ENCODE measurements around the gene ATXN1. TPM values are rescaled to one million over a fixed set of nuclear protein-coding genes. Genes with fewer than 3 reads are reported as not detected.

Gene ATXN1
- total RNA-seq, 1 experiment from 2014 or later: 5.6 TPM

DNA sequence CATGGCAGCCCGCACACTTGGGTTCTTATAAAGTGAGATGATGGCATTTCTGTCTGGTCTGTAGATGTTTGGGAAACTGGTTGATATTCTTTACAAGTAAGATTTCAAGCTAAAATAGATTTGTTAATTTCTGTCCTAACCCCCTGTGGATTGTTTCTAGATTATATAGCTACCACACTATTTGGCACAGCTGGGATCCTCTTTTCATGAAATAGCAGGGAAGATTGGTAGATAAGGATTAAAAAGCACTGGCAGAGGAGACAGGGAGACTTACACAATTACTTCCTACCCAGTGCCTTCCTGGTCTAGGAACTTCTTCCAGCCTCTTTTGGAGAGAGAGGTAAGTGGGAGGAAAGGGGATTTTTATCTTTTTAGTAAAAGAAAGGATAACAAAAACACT is 13.2 kb upstream of the ATXN1 start:
- Histone ChIP-seq H3K23ac (ENCODE audit: insufficient read length, low read depth, low read length) (no peak overlapping the region), H3K56ac (ENCODE audit: insufficient read length, low read depth, low read length) (no peak overlapping the region), H2BK20ac (ENCODE audit: low read depth, low read length, poor library complexity, severe bottlenecking) (no peak overlapping the region), H4K8ac (replicated peaks; ENCODE audit: insufficient read length, low read depth, low read length) (no peak overlapping the region), H4K5ac (ENCODE audit: insufficient read length, low read depth, low read length) (no peak overlapping the region), H2BK15ac (ENCODE audit: low read depth, low read length) (no peak overlapping the region), H2AK5ac (ENCODE audit: insufficient read length, low read length) (no peak overlapping the region), H4K20me1 (ENCODE audit: control insufficient read depth, insufficient read depth, insufficient read length) (no peaks in the 10 kb centered on the region), H3K14ac (ENCODE audit: insufficient read depth, low read length) (no peak overlapping the region), H4K91ac (ENCODE audit: insufficient read length, low read depth, low read length) (no peak overlapping the region), H2AFZ (ENCODE audit: low read length) (no peak overlapping the region), H3K4ac (ENCODE audit: low read depth, low read length) (no peak overlapping the region), H2BK5ac (ENCODE audit: insufficient read length, low read length) (no peak overlapping the region), H3K4me2 (ENCODE audit: insufficient read depth, insufficient read length, low read length) (no peak overlapping the region), H3K9me3 (ENCODE audit: control insufficient read depth, low read depth, low read length) (no peaks in the 10 kb centered on the region), H3K79me1 (ENCODE audit: insufficient read depth, low read depth, low read length, poor library complexity, severe bottlenecking) (no peaks in the 10 kb centered on the region), H3T11ph (ENCODE audit: low read length) (no peak overlapping the region), H3K27me3 (ENCODE audit: insufficient read depth, low read length) (no peaks in the 10 kb centered on the region), H3K18ac (ENCODE audit: insufficient read length, low read depth, low read length) (no peak overlapping the region), H2BK120ac (ENCODE audit: low read depth, low read length, poor library complexity, severe bottlenecking) (no peak overlapping the region), H3K79me2 (ENCODE audit: insufficient read depth, low read length) (no peaks in the 10 kb centered on the region), H2BK12ac (ENCODE audit: insufficient read length, low read depth, low read length) (no peak overlapping the region), H3K9ac (ENCODE audit: extremely low read depth, insufficient read length, low read length) (no peak overlapping the region), H3K27ac (ENCODE audit: insufficient read length, low read depth, low read length) (no peak overlapping the region), H3K23me2 (ENCODE audit: insufficient read length, low read depth, low read length, poor library complexity, severe bottlenecking) (no peaks in the 10 kb centered on the region), H3K4me1 (ENCODE audit: insufficient read depth, low read length) (no peaks in the 10 kb centered on the region)
- Mint-ChIP-seq H3K4me3 (no peak overlapping the region), H3K36me3 (ENCODE audit: insufficient read depth in 1 of 3, low read depth in 3 of 3) (no peaks in the 10 kb centered on the region), H3K27ac (no peak overlapping the region), H3K27me3 (ENCODE audit: low read depth) (no peaks in the 10 kb centered on the region), H3K4me1 (peaks cover 14 to 15% of the 10 kb centered on the region in 2 experiments), H3K9me3 (peaks cover 1 to 3% of the 10 kb centered on the region in 2 experiments; a peak in 2 of 5 replicates)
- DNase-seq: no peak
- TF ChIP-seq, protein P1, sequence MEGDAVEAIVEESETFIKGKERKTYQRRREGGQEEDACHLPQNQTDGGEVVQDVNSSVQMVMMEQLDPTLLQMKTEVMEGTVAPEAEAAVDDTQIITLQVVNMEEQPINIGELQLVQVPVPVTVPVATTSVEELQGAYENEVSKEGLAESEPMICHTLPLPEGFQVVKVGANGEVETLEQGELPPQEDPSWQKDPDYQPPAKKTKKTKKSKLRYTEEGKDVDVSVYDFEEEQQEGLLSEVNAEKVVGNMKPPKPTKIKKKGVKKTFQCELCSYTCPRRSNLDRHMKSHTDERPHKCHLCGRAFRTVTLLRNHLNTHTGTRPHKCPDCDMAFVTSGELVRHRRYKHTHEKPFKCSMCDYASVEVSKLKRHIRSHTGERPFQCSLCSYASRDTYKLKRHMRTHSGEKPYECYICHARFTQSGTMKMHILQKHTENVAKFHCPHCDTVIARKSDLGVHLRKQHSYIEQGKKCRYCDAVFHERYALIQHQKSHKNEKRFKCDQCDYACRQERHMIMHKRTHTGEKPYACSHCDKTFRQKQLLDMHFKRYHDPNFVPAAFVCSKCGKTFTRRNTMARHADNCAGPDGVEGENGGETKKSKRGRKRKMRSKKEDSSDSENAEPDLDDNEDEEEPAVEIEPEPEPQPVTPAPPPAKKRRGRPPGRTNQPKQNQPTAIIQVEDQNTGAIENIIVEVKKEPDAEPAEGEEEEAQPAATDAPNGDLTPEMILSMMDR (conservative IDR thresholded peaks at IDR 0.05): no peak
- WGBS (ENCODE audit: extremely low coverage, insufficient read length, low lambda C conversion rate): no CpG with 5 or more reads among the region's 1 CpG
